Measurements from ENCODE around the gene OR10H4.

DNA sequence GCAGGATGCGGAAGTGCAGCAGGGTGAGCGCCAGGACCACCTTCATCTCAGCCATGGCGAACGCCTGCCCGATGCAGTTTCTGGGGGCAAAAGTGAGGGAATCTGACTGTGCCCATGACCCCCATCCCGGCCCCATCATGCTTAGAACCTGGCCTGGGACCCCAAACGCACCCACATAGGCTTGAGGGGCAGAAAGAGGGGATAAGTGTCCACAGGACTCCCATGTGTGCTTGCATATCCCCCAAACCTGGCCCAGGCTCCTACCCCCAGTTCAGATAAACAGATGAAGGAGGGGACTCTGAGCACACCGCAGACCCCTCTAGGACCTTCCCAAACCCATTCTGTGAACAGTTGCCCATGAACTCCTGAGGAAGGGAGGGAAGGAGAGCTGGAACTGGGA lies 35.0 kb upstream of the OR10H4 start:
- TF ChIP-seq, protein P1, sequence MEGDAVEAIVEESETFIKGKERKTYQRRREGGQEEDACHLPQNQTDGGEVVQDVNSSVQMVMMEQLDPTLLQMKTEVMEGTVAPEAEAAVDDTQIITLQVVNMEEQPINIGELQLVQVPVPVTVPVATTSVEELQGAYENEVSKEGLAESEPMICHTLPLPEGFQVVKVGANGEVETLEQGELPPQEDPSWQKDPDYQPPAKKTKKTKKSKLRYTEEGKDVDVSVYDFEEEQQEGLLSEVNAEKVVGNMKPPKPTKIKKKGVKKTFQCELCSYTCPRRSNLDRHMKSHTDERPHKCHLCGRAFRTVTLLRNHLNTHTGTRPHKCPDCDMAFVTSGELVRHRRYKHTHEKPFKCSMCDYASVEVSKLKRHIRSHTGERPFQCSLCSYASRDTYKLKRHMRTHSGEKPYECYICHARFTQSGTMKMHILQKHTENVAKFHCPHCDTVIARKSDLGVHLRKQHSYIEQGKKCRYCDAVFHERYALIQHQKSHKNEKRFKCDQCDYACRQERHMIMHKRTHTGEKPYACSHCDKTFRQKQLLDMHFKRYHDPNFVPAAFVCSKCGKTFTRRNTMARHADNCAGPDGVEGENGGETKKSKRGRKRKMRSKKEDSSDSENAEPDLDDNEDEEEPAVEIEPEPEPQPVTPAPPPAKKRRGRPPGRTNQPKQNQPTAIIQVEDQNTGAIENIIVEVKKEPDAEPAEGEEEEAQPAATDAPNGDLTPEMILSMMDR (IDR thresholded peaks at IDR 0.05), result no peak
- TF ChIP-seq POLR2A (IDR thresholded peaks at IDR 0.05), result no peak

All from right lobe of liver (tissue), 4 donors.